ENCODE data around the gene PRDM7. TPM values are rescaled to one million over a fixed set of nuclear protein-coding genes. Genes with fewer than 3 reads are reported as not detected.
A peak's percentile ranks its signal among the peaks of the same experiment; 100 is the strongest.

The PRDM7 gene
- total RNA-seq, 1 experiment from 2014 or later = not detected

DNA sequence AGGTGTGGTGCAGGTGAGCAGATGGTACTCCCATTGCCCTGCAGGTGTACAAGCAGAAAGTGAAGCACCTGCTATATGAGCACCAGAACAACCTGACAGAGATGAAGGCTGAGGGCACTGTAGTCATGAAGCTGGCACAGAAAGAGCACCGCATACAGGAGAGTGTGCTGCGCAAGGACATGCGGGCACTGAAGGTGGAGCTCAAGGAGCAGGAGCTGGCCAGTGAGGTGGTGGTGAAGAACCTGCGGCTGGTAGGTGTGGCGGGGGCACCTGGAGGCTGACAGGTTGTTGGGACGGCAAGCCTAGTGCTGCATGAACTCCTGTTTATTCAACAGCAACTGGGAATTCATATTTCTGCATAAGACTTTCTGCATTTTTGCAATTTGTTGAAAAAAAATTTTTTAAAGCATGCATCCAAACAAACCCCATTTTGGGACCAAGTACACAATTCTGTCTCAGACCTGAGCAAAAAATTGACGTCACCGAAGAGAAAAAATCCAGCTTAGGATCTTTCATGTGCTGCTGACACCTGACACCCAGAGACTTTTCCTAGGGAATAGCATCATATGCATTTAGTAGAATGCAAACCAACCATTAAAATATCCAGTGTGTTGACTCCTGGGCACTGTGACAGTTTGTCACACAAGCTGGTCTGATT lies 44.3 kb downstream of the PRDM7 start:
- BruUV-seq (replicated peaks) = no TSS peak
- ChIA-PET CTCF (no interaction called here), POLR2A (no interaction called here)
- no peak overlapping the region for H3K4me3 Mint-ChIP-seq (ENCODE audit: unreplicated experiment)
- TF ChIP-seq, protein P1, sequence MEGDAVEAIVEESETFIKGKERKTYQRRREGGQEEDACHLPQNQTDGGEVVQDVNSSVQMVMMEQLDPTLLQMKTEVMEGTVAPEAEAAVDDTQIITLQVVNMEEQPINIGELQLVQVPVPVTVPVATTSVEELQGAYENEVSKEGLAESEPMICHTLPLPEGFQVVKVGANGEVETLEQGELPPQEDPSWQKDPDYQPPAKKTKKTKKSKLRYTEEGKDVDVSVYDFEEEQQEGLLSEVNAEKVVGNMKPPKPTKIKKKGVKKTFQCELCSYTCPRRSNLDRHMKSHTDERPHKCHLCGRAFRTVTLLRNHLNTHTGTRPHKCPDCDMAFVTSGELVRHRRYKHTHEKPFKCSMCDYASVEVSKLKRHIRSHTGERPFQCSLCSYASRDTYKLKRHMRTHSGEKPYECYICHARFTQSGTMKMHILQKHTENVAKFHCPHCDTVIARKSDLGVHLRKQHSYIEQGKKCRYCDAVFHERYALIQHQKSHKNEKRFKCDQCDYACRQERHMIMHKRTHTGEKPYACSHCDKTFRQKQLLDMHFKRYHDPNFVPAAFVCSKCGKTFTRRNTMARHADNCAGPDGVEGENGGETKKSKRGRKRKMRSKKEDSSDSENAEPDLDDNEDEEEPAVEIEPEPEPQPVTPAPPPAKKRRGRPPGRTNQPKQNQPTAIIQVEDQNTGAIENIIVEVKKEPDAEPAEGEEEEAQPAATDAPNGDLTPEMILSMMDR (IDR thresholded peaks at IDR 0.05; ENCODE audit: insufficient read depth in 1 of 2, low read depth in 1 of 2, low read length in 1 of 2, severe bottlenecking in 1 of 2, unreplicated experiment in 1 of 2) = no peak
- no peaks in the 10 kb centered on the region for H3K9me3 Mint-ChIP-seq (ENCODE audit: unreplicated experiment)
- DNase-seq = no peak
- H3K4me1 Mint-ChIP-seq (ENCODE audit: low read depth, unreplicated experiment) = no peaks in the 10 kb centered on the region
- Histone ChIP-seq H3K9me3 (no peaks in the 10 kb centered on the region), H3K4me3 (ENCODE audit: low read depth, low read length) (no peak overlapping the region), H3K4me1 (no peaks in the 10 kb centered on the region), H3K27me3 (replicated peaks; ENCODE audit: control insufficient read depth, insufficient read depth, low read length) (no peaks in the 10 kb centered on the region), H3K36me3 (ENCODE audit: control insufficient read depth, insufficient read depth, low read length) (peaks cover 25% of the 10 kb centered on the region)
- no peak overlapping the region for H3K27ac Mint-ChIP-seq (ENCODE audit: unreplicated experiment)
- H3K27me3 Mint-ChIP-seq (ENCODE audit: insufficient read depth, unreplicated experiment) = no peaks in the 10 kb centered on the region
- intact Hi-C loops (cut with micrococcal nuclease; ENCODE audit: unreplicated experiment) = no loop called here
- H3K36me3 Mint-ChIP-seq (ENCODE audit: insufficient read depth, unreplicated experiment) = peaks cover 65% of the 10 kb centered on the region

GRCh38 chr16:90031931-90032673 lies 45.0 kb downstream of the PRDM7 start:
- H3K4me1 Mint-ChIP-seq (ENCODE audit: low read depth, unreplicated experiment) = no peaks in the 10 kb centered on the region
- no peaks in the 10 kb centered on the region for H3K27me3 ChIP-seq (replicated peaks; ENCODE audit: control insufficient read depth, insufficient read depth, low read length)
- CTCF ChIA-PET = no interaction called here
- POLR2A ChIA-PET = no interaction called here
- H3K9me3 Mint-ChIP-seq (ENCODE audit: unreplicated experiment) = no peaks in the 10 kb centered on the region
- peaks cover 23% of the 10 kb centered on the region for H3K36me3 ChIP-seq (ENCODE audit: control insufficient read depth, insufficient read depth, low read length)
- no peak overlapping the region for H3K4me3 ChIP-seq (ENCODE audit: low read depth, low read length)
- H3K4me3 Mint-ChIP-seq (ENCODE audit: unreplicated experiment) = no peak overlapping the region
- H3K4me1 ChIP-seq = no peaks in the 10 kb centered on the region
- peaks cover 71% of the 10 kb centered on the region for H3K36me3 Mint-ChIP-seq (ENCODE audit: insufficient read depth, unreplicated experiment)
- H3K9me3 ChIP-seq = no peaks in the 10 kb centered on the region
- H3K27me3 Mint-ChIP-seq (ENCODE audit: insufficient read depth, unreplicated experiment) = no peaks in the 10 kb centered on the region
- no peak for DNase-seq
- intact Hi-C loops (cut with micrococcal nuclease; ENCODE audit: unreplicated experiment) = no loop called here
- TF ChIP-seq, protein P1 (IDR thresholded peaks at IDR 0.05; ENCODE audit: insufficient read depth in 1 of 2, low read depth in 1 of 2, low read length in 1 of 2, severe bottlenecking in 1 of 2, unreplicated experiment in 1 of 2) = no peak
- peak overlapping the region; percentile 28 for H3K27ac Mint-ChIP-seq (ENCODE audit: unreplicated experiment)
- no TSS peak for BruUV-seq (replicated peaks)

GRCh38 chr16:90031186-90031930 lies 45.8 kb downstream of the PRDM7 start:
- no peak for DNase-seq
- Mint-ChIP-seq H3K27me3 (ENCODE audit: insufficient read depth, unreplicated experiment) (no peaks in the 10 kb centered on the region), H3K4me1 (ENCODE audit: low read depth, unreplicated experiment) (no peaks in the 10 kb centered on the region), H3K9me3 (ENCODE audit: unreplicated experiment) (no peaks in the 10 kb centered on the region), H3K36me3 (ENCODE audit: insufficient read depth, unreplicated experiment) (peaks cover 70% of the 10 kb centered on the region), H3K27ac (ENCODE audit: unreplicated experiment) (peak overlapping the region; percentile 28), H3K4me3 (ENCODE audit: unreplicated experiment) (no peak overlapping the region)
- H3K9me3 ChIP-seq = no peaks in the 10 kb centered on the region
- H3K27me3 ChIP-seq (replicated peaks; ENCODE audit: control insufficient read depth, insufficient read depth, low read length) = no peaks in the 10 kb centered on the region
- intact Hi-C loops (cut with micrococcal nuclease; ENCODE audit: unreplicated experiment) = no loop called here
- H3K4me1 ChIP-seq = no peaks in the 10 kb centered on the region
- TF ChIP-seq, protein P1 (IDR thresholded peaks at IDR 0.05; ENCODE audit: insufficient read depth in 1 of 2, low read depth in 1 of 2, low read length in 1 of 2, severe bottlenecking in 1 of 2, unreplicated experiment in 1 of 2) = no peak
- H3K4me3 ChIP-seq (ENCODE audit: low read depth, low read length) = no peak overlapping the region
- H3K36me3 ChIP-seq (ENCODE audit: control insufficient read depth, insufficient read depth, low read length) = peaks cover 20% of the 10 kb centered on the region
- BruUV-seq (replicated peaks) = no TSS peak
- CTCF ChIA-PET = no interaction called here
- POLR2A ChIA-PET = no interaction called here

Data from Caco-2 (cell line).